ENCODE measurements around the gene SHISA9. TPM values are rescaled to one million over a fixed set of nuclear protein-coding genes. Genes with fewer than 3 reads are reported as not detected.

Gene SHISA9
- polyA plus RNA-seq, 2 of the 4 experiments (the other 2 are of a cell fraction), result 0.16 TPM; not detected in 1

GRCh38 chr16:13120091-13120490 lies 218.7 kb downstream of the SHISA9 start:
- Histone ChIP-seq H3K4me3 (no peak overlapping the region), H3K4me2 (no peak overlapping the region), H3K4me1 (no peaks in the 10 kb centered on the region), H3K27ac (no peak overlapping the region), H3K9me3 (no peaks in the 10 kb centered on the region)
- ChIA-PET POLR2A (no interaction called here), CTCF (no interaction called here)
- DNase-seq (ENCODE audit: low read depth in 1 of 2, low spot score in 1 of 2) (no peak), FAIRE-seq (no peak), ATAC-seq (no peak)
- 22% methylated on average over 6 of the region's 6 CpGs for WGBS (ENCODE audit: missing lambda C conversion rate)
- TF ChIP-seq SMC3 (IDR thresholded peaks at IDR 0.05) (no peak), ZNF302 (CRISPR knock-in tag; IDR thresholded peaks at IDR 0.05) (no peak), CEBPB (IDR thresholded peaks at IDR 0.05) (no peak), RFX5 (IDR thresholded peaks at IDR 0.05) (no peak), HOXB13 (CRISPR knock-in tag; IDR thresholded peaks at IDR 0.05; ENCODE audit: low read depth) (no peak), EHMT2 (IDR thresholded peaks at IDR 0.05; ENCODE audit: low read depth) (no peak), HOXA7 (CRISPR knock-in tag; IDR thresholded peaks at IDR 0.05) (no peak), JUN (IDR thresholded peaks at IDR 0.05) (no peak), ZFP36 (IDR thresholded peaks at IDR 0.05; ENCODE audit: borderline replicate concordance, partially characterized antibody) (no peak), EP300 (IDR thresholded peaks at IDR 0.05) (no peak), POLR2A (IDR thresholded peaks at IDR 0.05; ENCODE audit: low read length) (no peak), TFCP2L1 (CRISPR knock-in tag; IDR thresholded peaks at IDR 0.05) (no peak), USF2 (IDR thresholded peaks at IDR 0.05) (no peak), MYC (IDR thresholded peaks at IDR 0.05; ENCODE audit: borderline replicate concordance, low read length) (no peak), PHF8 (IDR thresholded peaks at IDR 0.05; ENCODE audit: borderline replicate concordance, low read depth) (no peak)

- Histone ChIP-seq H3K27ac (no peak overlapping the region), H3K4me1 (no peaks in the 10 kb centered on the region), H3K4me3 (no peak overlapping the region), H3K9me3 (no peaks in the 10 kb centered on the region), H3K4me2 (no peak overlapping the region)
- FAIRE-seq, result no peak
- ChIA-PET POLR2A (no interaction called here), CTCF (no interaction called here)
- WGBS (ENCODE audit: missing lambda C conversion rate), result 17% methylated on average over 4 of the region's 4 CpGs
- DNase-seq (ENCODE audit: low read depth in 1 of 2, low spot score in 1 of 2), result no peak
- TF ChIP-seq HDAC2 (IDR thresholded peaks at IDR 0.05) (no peak), RARB (CRISPR knock-in tag; IDR thresholded peaks at IDR 0.05) (no peak), HOXB13 (CRISPR knock-in tag; IDR thresholded peaks at IDR 0.05; ENCODE audit: low read depth) (no peak)
- no peak for ATAC-seq
Observed at GRCh38 chr16:13120557-13120956, 219.2 kb downstream of the SHISA9 start.

GRCh38 chr16:13123991-13124390 lies 222.6 kb downstream of the SHISA9 start:
- ATAC-seq (no peak), DNase-seq (ENCODE audit: low read depth in 1 of 2, low spot score in 1 of 2) (no peak), FAIRE-seq (no peak)
- 40% methylated on average over 3 of the region's 3 CpGs for WGBS (ENCODE audit: missing lambda C conversion rate)
- Histone ChIP-seq H3K4me1 (no peaks in the 10 kb centered on the region), H3K27ac (no peak overlapping the region), H3K4me2 (no peak overlapping the region), H3K9me3 (no peaks in the 10 kb centered on the region), H3K4me3 (no peak overlapping the region)
- ChIA-PET CTCF (no interaction called here), POLR2A (no interaction called here)
- TF ChIP-seq HDAC2 (IDR thresholded peaks at IDR 0.05) (no peak), CBX2 (IDR thresholded peaks at IDR 0.05; ENCODE audit: borderline replicate concordance, low read depth) (no peak), CTCF (IDR thresholded peaks at IDR 0.05) (no peak), PBX3 (IDR thresholded peaks at IDR 0.05) (no peak), PHF8 (IDR thresholded peaks at IDR 0.05; ENCODE audit: borderline replicate concordance, low read depth) (no peak), CHD2 (IDR thresholded peaks at IDR 0.05; ENCODE audit: low read length, partially characterized antibody) (no peak), MAZ (IDR thresholded peaks at IDR 0.05; ENCODE audit: borderline replicate concordance, low read depth, low read length) (no peak), FOXS1 (CRISPR knock-in tag; IDR thresholded peaks at IDR 0.05) (no peak), CHD4 (IDR thresholded peaks at IDR 0.05; ENCODE audit: borderline replicate concordance) (no peak), JUN (IDR thresholded peaks at IDR 0.05) (no peak), ELK1 (IDR thresholded peaks at IDR 0.05; ENCODE audit: low read depth, low read length) (no peak), POLR2A (IDR thresholded peaks at IDR 0.05; ENCODE audit: low read length) (no peak)

Measured in A549 (cell line).